WI38 (cell line): ENCODE measurements around the gene PFKL.
"Not testable (repeated sequence)": the region's sequence is repeated elsewhere in the genome, so short reads cannot be mapped to it uniquely, and the experiment has no call there.

Source experiments
- H3K4me3 ChIP-seq: 2 replicates; pipeline ENCODE4 v1.5.1; 2011; ENCODE audit warnings: low read depth, mild to moderate bottlenecking, control low read depth, low read length
- TF ChIP-seq, protein P1 (sequence below): IDR thresholded peaks from 2 replicates; pipeline ENCODE4 v1.5.1; 2012; ENCODE audit warnings: low read depth, mild to moderate bottlenecking, control low read depth, low read length

PFKL gene

GRCh38 chr21:44301141-44301540 lies 1.3 kb downstream of the PFKL start:
- peak overlapping the region; percentile 72 for H3K4me3 ChIP-seq
- TF ChIP-seq, protein P1, sequence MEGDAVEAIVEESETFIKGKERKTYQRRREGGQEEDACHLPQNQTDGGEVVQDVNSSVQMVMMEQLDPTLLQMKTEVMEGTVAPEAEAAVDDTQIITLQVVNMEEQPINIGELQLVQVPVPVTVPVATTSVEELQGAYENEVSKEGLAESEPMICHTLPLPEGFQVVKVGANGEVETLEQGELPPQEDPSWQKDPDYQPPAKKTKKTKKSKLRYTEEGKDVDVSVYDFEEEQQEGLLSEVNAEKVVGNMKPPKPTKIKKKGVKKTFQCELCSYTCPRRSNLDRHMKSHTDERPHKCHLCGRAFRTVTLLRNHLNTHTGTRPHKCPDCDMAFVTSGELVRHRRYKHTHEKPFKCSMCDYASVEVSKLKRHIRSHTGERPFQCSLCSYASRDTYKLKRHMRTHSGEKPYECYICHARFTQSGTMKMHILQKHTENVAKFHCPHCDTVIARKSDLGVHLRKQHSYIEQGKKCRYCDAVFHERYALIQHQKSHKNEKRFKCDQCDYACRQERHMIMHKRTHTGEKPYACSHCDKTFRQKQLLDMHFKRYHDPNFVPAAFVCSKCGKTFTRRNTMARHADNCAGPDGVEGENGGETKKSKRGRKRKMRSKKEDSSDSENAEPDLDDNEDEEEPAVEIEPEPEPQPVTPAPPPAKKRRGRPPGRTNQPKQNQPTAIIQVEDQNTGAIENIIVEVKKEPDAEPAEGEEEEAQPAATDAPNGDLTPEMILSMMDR: no peak

- TF ChIP-seq, protein P1: no peak
- H3K4me3 ChIP-seq: no peak overlapping the region
Measured at GRCh38 chr21:44301961-44302406, 2.1 kb downstream of the PFKL start.

- not testable (repeated sequence) for H3K4me3 ChIP-seq
Measured at GRCh38 chr21:44302573-44303401, 2.9 kb downstream of the PFKL start.

DNA sequence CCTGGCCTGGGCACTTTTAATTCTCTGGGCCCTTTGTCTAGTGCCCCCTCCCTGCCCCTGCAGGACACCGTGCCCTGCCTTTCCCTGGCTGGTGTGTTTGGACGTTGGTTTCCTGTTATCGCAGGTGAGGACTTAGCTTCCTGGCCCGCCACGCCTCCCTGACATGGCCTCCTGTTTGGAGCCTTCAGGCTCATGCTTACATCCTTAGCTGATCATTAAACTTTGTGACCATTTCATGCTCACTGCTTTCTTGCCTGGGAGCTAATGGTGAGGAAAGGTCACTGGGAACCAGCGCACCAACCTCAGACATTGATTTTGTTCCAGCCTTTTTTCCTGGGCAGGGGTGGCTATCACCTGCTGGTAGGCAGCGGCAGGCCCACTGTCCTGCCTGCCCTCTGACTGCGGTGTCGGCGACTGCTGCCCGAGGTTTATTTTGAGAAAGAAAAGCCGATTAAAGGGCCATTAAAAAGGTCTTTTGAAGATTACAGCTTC lies 3.7 kb downstream of the PFKL start:
- TF ChIP-seq, protein P1: no peak

DNA sequence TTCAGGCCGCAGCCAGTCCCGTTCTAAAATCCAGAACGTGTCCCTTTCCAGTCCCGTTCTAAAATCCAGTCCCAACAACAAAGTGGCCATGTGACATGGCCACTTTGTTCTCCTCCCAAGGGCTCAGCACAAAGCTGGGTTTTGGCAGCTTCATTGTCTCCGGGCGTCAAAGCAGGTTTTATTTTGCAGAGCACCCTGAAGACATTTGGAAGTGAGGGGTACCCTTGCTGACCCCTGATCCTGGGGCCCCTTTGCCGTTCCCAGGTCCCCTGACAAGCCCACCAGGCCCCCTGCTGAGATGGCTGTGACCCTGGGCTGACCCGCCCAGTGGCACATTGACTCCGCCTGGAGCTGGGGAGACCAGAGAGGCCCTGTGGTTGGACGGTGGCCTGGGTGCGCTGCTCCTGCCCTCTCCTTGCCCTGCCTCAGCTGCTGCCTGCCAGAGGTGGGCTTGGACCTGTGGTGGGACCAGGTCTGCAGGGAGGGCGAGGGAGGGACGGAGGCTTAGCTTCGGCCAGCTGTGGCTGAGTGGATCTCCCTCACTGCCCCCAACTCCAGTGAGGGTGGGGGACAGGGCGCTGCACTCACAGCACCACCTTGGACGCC lies 4.3 kb downstream of the PFKL start:
- TF ChIP-seq, protein P1: no peak

More for the DNA sequence above, 3.7 kb downstream of the PFKL start:
- H3K4me3 ChIP-seq: no peak overlapping the region

DNA sequence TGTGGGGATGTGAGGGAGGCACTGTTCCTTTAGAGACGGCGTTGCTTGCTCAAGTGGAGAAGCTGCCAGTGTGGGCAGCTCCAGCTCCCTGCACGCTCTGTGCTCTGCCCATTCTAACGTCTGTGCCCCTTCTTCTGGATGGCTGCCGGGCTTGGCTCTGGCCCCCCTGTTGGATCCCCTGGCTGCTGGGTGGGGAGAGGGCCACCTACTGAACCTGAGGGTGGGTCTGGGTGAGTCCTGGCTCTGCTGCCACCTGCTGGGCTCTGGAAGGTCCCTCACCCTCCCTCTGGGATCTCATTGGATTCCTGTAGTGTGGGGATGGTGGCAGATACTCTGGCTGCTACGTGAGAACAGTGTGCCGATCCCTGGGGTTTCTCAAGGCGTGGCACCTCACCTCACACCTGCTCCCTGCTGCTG lies 5.0 kb downstream of the PFKL start:
- TF ChIP-seq, protein P1: peak; percentile 66
- no peak overlapping the region for H3K4me3 ChIP-seq

More for the DNA sequence above, 4.3 kb downstream of the PFKL start:
- H3K4me3 ChIP-seq: no peak overlapping the region

DNA sequence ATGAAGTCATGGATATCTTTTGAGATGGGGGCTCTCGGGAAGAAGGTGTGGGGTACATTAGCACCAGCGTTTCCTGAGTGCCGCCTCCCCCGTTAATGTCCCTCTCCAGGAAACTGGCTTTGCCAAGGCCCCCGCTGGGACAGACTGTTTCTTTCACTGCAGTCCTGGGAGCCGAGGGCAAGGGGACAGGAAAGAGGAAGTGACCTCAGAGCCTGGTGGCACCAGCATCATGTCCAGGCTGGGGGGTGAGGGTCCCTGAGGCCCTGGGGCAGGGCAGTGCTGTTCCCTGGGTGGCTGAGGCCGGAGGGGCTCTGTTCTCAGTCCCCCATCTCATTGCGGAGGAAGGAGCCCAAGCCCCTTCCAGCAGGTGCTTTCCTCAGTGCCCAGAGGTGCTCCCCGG lies 5.8 kb downstream of the PFKL start:
- TF ChIP-seq, protein P1: no peak
- no peak overlapping the region for H3K4me3 ChIP-seq
